Erythroblast (primary cell): Measurements from ENCODE around the gene TRAPPC1.

Experiments used
- GATA1 ChIP-seq: IDR thresholded peaks from 2 replicates; pipeline ENCODE4 v1.6.1; 2011; ENCODE audit warnings: low read depth, mild to moderate bottlenecking, control low read depth, low read length, moderate library complexity
- POLR2A ChIP-seq: IDR thresholded peaks from 2 replicates; pipeline ENCODE4 v1.6.1; 2011; ENCODE audit warnings: mild to moderate bottlenecking, low read length

GRCh38 chr17:7897773-7898172 is 34.0 kb downstream of the TRAPPC1 start:
- TF ChIP-seq POLR2A (no peak), GATA1 (no peak)
